Neuron (in vitro differentiated cells): Measurements from ENCODE around the gene ATG2B.

ENCODE experiments used
- H2AFZ ChIP-seq: one replicate; pipeline ENCODE4 v1.6.1; 2013; ENCODE audit warnings: low read depth, mild to moderate bottlenecking, inconsistent platforms, low read length, moderate library complexity
- H3K27me3 ChIP-seq: one replicate; pipeline ENCODE4 v1.6.1; 2013; ENCODE audit warnings: low read length; ENCODE audit not compliant: insufficient read depth
- H3K36me3 ChIP-seq: one replicate; pipeline ENCODE4 v1.6.1; 2013; ENCODE audit warnings: low read length; ENCODE audit not compliant: insufficient read depth
- H3K4me1 ChIP-seq: one replicate; pipeline ENCODE4 v1.6.1; 2013; ENCODE audit warnings: low read length; ENCODE audit not compliant: insufficient read depth
- H3K4me3 ChIP-seq: 2 replicates; pipeline ENCODE4 v1.5.1; 2013; ENCODE audit warnings: mild to moderate bottlenecking, low read length, moderate library complexity
- H3K9me3 ChIP-seq: one replicate; pipeline ENCODE4 v1.6.1; 2013; ENCODE audit warnings: low read length

ATG2B gene

DNA sequence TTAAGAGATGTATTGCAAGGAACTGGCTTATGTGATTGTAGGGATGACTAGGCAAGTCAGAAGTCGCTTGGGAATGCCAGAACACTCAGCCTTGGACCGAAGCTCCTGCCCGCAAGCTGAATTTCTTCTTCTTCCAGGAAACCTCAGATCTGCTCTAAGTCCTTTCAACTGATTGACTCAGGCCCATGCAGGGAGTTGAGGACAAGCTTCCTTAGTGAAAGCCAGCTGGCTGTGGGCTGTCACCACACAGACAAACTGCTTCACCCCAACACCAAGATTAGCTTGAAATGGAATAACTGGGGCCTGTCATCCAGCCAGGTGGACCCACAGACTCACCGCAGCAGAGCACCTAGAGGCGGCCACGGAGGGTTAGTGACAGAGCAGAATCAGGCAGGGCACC is 133.8 kb downstream of the ATG2B start:
- no peak overlapping the region for H3K4me3 ChIP-seq
- no peaks in the 10 kb centered on the region for H3K4me1 ChIP-seq
- H3K36me3 ChIP-seq: no peaks in the 10 kb centered on the region
- H3K9me3 ChIP-seq: peaks cover 3% of the 10 kb centered on the region
- H2AFZ ChIP-seq: no peak overlapping the region
- H3K27me3 ChIP-seq: peaks cover 5% of the 10 kb centered on the region
